GM12864 (cell line): ENCODE results near the gene KREMEN1.

Experiments
- DNase-seq: peaks from one replicate; pipeline ENCODE4 v3.0.0-alpha.2; 2011; ENCODE audit warnings: low read depth
- H3K4me3 ChIP-seq: 2 replicates; pipeline ENCODE4 v1.5.1; 2011; ENCODE audit warnings: mild to moderate bottlenecking, low read depth, low read length, control low read depth
- CTCF ChIP-seq: IDR thresholded peaks from 2 replicates; pipeline ENCODE4 v1.5.1; 2011; ENCODE audit warnings: low read depth, mild to moderate bottlenecking, moderate library complexity, low read length, control low read depth, inconsistent platforms; ENCODE audit errors: missing control alignments

Gene KREMEN1

GRCh38 chr22:29133603-29134133 lies 60.8 kb downstream of the KREMEN1 start:
- DNase-seq: no peak
- H3K4me3 ChIP-seq: no peak overlapping the region
- TF ChIP-seq CTCF: no peak

- TF ChIP-seq CTCF: no peak
- no peak overlapping the region for H3K4me3 ChIP-seq
- no peak for DNase-seq
These were observed 61.6 kb downstream of the KREMEN1 start for GRCh38 chr22:29134448-29134847.

GRCh38 chr22:29136782-29137700 lies 64.2 kb downstream of the KREMEN1 start:
- no peak for DNase-seq
- no peak overlapping the region for H3K4me3 ChIP-seq
- TF ChIP-seq CTCF: no peak

- H3K4me3 ChIP-seq: no peak overlapping the region
- no peak for TF ChIP-seq CTCF
- DNase-seq: no peak
These were observed 65.9 kb downstream of the KREMEN1 start for GRCh38 chr22:29138556-29139305.

GRCh38 chr22:29139965-29140782 lies 67.3 kb downstream of the KREMEN1 start:
- H3K4me3 ChIP-seq: no peak overlapping the region
- no peak for TF ChIP-seq CTCF
- DNase-seq: no peak

GRCh38 chr22:29141078-29141688 lies 68.3 kb downstream of the KREMEN1 start:
- DNase-seq: no peak
- TF ChIP-seq CTCF: no peak
- no peak overlapping the region for H3K4me3 ChIP-seq
